Caco-2 (cell line): ENCODE results near the gene WNK2. TPM values are rescaled to one million over a fixed set of nuclear protein-coding genes. Genes with fewer than 3 reads are reported as not detected.

Experiments used
- BruUV-seq: library from RNA; stranded (reverse); fragments of 400-500 nt; replicated peaks from 2 replicates; lab custom pipeline; 2021; lab: Mats Ljungman, UMichigan
- CTCF ChIA-PET: fragments of 300-600 bp; sonication (Branson Sonifier 250); formaldehyde crosslinking; loops from one replicate; lab custom pipeline; 2022; ENCODE audit warnings: antibody characterized with exemption; lab: Charles Lee
- POLR2A ChIA-PET: fragments of 300-600 bp; sonication (Branson Sonifier 250); formaldehyde crosslinking; loops from one replicate; lab custom pipeline; 2022; ENCODE audit warnings: antibody characterized with exemption; lab: Charles Lee
- DNase-seq, 2 experiments: peaks; one replicate each; pipeline versions ENCODE4 v3.0.0 to v3.0.0-alpha.2; 2020 to 2022
- H3K27me3 ChIP-seq: replicated peaks from 2 replicates; pipeline ENCODE4 v1.6.0; 2011; ENCODE audit warnings: low read length; ENCODE audit not compliant: control insufficient read depth, insufficient read depth
- H3K36me3 ChIP-seq: 2 replicates; pipeline ENCODE4 v1.5.1; 2011; ENCODE audit warnings: low read length; ENCODE audit not compliant: control insufficient read depth, insufficient read depth
- H3K4me1 ChIP-seq: fragments of 250-450 bp; sonication (Bioruptor Pico); 2 replicates; pipeline ENCODE4 v1.5.1; 2020; ENCODE audit warnings: mild to moderate bottlenecking
- H3K4me3 ChIP-seq: 2 replicates; pipeline ENCODE4 v1.5.1; 2011; ENCODE audit warnings: low read depth, mild to moderate bottlenecking, control low read depth, low read length
- H3K9me3 ChIP-seq: fragments of 250-450 bp; sonication (Bioruptor Pico); 2 replicates; pipeline ENCODE4 v1.5.1; 2020; ENCODE audit warnings: mild to moderate bottlenecking, moderate library complexity
- H3K27ac Mint-ChIP-seq: one replicate; pipeline ENCODE4 v1.8.0; 2022; ENCODE audit warnings: mixed read lengths; ENCODE audit not compliant: unreplicated experiment
- H3K27me3 Mint-ChIP-seq: one replicate; pipeline ENCODE4 v1.8.0; 2022; ENCODE audit warnings: mixed read lengths; ENCODE audit not compliant: insufficient read depth, unreplicated experiment
- H3K36me3 Mint-ChIP-seq: one replicate; pipeline ENCODE4 v1.8.0; 2022; ENCODE audit warnings: mild to moderate bottlenecking, mixed read lengths; ENCODE audit not compliant: insufficient read depth, unreplicated experiment
- H3K4me1 Mint-ChIP-seq: one replicate; pipeline ENCODE4 v1.8.0; 2022; ENCODE audit warnings: low read depth, mixed read lengths; ENCODE audit not compliant: unreplicated experiment
- H3K4me3 Mint-ChIP-seq: one replicate; pipeline ENCODE4 v1.8.0; 2022; ENCODE audit warnings: mild to moderate bottlenecking, moderate library complexity, mixed read lengths; ENCODE audit not compliant: unreplicated experiment
- H3K9me3 Mint-ChIP-seq: one replicate; pipeline ENCODE4 v1.8.0; 2022; ENCODE audit warnings: mixed read lengths; ENCODE audit not compliant: unreplicated experiment
- intact Hi-C: fragments of 100-400 bp; cut with micrococcal nuclease; formaldehyde crosslinking; loops from one replicate; pipeline ENCODE4 v1.10.0; 2022; ENCODE audit not compliant: unreplicated experiment
- total RNA-seq: library from RNA; stranded (reverse); gene quantifications from 2 replicates; pipeline ENCODE4 v1.2.3, GENCODE V29; 2022
- TF ChIP-seq, protein P1 (sequence below), 2 experiments: fragments of 200-600 bp in 1 of 2; IDR thresholded peaks; 1 replicate in 1 of 2; 2 replicates in 1 of 2; pipeline versions ENCODE4 v1.5.1 to v1.8.0; 2011 to 2022; ENCODE audit warnings: antibody characterized with exemption in 1 of 2, control low read depth in 1 of 2, inconsistent platforms in 1 of 2, low read depth in 1 of 2, low read length in 1 of 2, mild to moderate bottlenecking in 1 of 2, moderate library complexity in 1 of 2; ENCODE audit not compliant: insufficient read depth in 1 of 2, severe bottlenecking in 1 of 2, unreplicated experiment in 1 of 2

WNK2 gene
- total RNA-seq, 1 experiment from 2014 or later = 21.7 TPM

GRCh38 chr9:93296889-93297480, 113.0 kb downstream of the WNK2 start:
- Histone ChIP-seq H3K4me3 (no peak overlapping the region), H3K36me3 (no peaks in the 10 kb centered on the region), H3K27me3 (no peaks in the 10 kb centered on the region), H3K9me3 (no peaks in the 10 kb centered on the region), H3K4me1 (no peaks in the 10 kb centered on the region)
- intact Hi-C loops = no loop called here
- TF ChIP-seq, protein P1, sequence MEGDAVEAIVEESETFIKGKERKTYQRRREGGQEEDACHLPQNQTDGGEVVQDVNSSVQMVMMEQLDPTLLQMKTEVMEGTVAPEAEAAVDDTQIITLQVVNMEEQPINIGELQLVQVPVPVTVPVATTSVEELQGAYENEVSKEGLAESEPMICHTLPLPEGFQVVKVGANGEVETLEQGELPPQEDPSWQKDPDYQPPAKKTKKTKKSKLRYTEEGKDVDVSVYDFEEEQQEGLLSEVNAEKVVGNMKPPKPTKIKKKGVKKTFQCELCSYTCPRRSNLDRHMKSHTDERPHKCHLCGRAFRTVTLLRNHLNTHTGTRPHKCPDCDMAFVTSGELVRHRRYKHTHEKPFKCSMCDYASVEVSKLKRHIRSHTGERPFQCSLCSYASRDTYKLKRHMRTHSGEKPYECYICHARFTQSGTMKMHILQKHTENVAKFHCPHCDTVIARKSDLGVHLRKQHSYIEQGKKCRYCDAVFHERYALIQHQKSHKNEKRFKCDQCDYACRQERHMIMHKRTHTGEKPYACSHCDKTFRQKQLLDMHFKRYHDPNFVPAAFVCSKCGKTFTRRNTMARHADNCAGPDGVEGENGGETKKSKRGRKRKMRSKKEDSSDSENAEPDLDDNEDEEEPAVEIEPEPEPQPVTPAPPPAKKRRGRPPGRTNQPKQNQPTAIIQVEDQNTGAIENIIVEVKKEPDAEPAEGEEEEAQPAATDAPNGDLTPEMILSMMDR (IDR thresholded peaks at IDR 0.05; ENCODE audit: insufficient read depth in 1 of 2, low read depth in 1 of 2, low read length in 1 of 2, severe bottlenecking in 1 of 2, unreplicated experiment in 1 of 2) = no peak
- ChIA-PET POLR2A (no interaction called here), CTCF (no interaction called here)
- Mint-ChIP-seq H3K4me1 (no peaks in the 10 kb centered on the region), H3K27me3 (no peaks in the 10 kb centered on the region), H3K9me3 (no peaks in the 10 kb centered on the region), H3K36me3 (peaks cover 2% of the 10 kb centered on the region), H3K4me3 (no peak overlapping the region), H3K27ac (no peak overlapping the region)
- DNase-seq = no peak
- BruUV-seq = no TSS peak

DNA sequence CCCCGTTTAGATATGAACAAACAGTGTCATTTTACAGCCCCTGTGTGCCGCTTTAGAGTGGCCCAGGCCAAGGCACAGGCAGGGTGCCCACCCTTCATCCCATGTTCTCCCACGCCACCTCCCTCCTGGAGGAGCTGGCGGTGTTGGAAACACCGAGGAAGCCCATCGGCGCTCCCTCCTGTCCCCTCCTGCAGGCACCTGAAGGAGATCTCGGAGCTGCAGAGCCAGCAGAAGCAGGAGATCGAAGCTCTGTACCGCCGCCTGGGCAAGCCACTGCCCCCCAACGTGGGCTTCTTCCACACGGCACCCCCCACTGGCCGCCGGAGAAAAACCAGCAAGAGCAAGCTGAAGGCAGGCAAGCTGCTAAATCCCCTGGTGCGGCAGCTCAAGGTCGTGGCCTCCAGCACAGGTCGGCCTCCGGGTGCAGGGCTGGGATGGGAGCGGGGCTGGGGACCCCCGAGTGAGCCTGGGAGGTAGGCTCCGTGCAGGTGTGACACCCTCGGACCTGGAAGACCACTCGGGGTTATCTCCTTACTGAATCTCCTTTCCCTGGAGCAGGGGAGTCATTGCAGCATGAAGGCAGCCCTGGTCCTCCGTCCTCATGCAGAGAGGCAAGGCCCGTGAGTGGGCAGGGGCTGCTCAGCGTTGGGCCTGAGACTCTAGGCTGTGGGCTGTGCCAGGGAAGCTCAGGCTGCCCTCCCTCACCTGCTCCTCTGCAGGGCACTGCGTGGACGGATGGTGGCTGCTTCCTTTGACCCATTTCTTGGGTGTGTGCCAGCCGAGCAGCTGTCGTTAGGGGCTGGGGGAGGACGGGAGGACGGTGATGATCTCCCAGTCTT, 113.9 kb downstream of the WNK2 start:
- CTCF ChIA-PET = no interaction called here
- no peaks in the 10 kb centered on the region for H3K36me3 ChIP-seq
- intact Hi-C loops = no loop called here
- Mint-ChIP-seq H3K36me3 (peaks cover 6% of the 10 kb centered on the region), H3K27me3 (no peaks in the 10 kb centered on the region), H3K4me1 (no peaks in the 10 kb centered on the region), H3K4me3 (no peak overlapping the region), H3K9me3 (no peaks in the 10 kb centered on the region), H3K27ac (no peak overlapping the region)
- POLR2A ChIA-PET = no interaction called here
- H3K9me3 ChIP-seq = no peaks in the 10 kb centered on the region
- TF ChIP-seq, protein P1 (IDR thresholded peaks at IDR 0.05; ENCODE audit: insufficient read depth in 1 of 2, low read depth in 1 of 2, low read length in 1 of 2, severe bottlenecking in 1 of 2, unreplicated experiment in 1 of 2) = no peak
- no peaks in the 10 kb centered on the region for H3K27me3 ChIP-seq
- peak in 1 of 2 experiments; percentile 20 for DNase-seq
- no peaks in the 10 kb centered on the region for H3K4me1 ChIP-seq
- BruUV-seq = no TSS peak
- H3K4me3 ChIP-seq = no peak overlapping the region

GRCh38 chr9:93298498-93299417, 114.8 kb downstream of the WNK2 start:
- Mint-ChIP-seq H3K27me3 (no peaks in the 10 kb centered on the region), H3K4me3 (no peak overlapping the region), H3K27ac (no peak overlapping the region), H3K36me3 (peaks cover 6% of the 10 kb centered on the region), H3K9me3 (no peaks in the 10 kb centered on the region), H3K4me1 (no peaks in the 10 kb centered on the region)
- intact Hi-C loops = no loop called here
- H3K36me3 ChIP-seq = no peaks in the 10 kb centered on the region
- no TSS peak for BruUV-seq
- H3K4me3 ChIP-seq = no peak overlapping the region
- ChIA-PET CTCF (no interaction called here), POLR2A (no interaction called here)
- peak in 1 of 2 experiments; percentile 21 for DNase-seq
- no peaks in the 10 kb centered on the region for H3K27me3 ChIP-seq
- TF ChIP-seq, protein P1 (IDR thresholded peaks at IDR 0.05; ENCODE audit: insufficient read depth in 1 of 2, low read depth in 1 of 2, low read length in 1 of 2, severe bottlenecking in 1 of 2, unreplicated experiment in 1 of 2) = no peak
- no peaks in the 10 kb centered on the region for H3K9me3 ChIP-seq
- no peaks in the 10 kb centered on the region for H3K4me1 ChIP-seq
